ENCODE data around the gene MS4A15. TPM values are rescaled to one million over a fixed set of nuclear protein-coding genes. Genes with fewer than 3 reads are reported as not detected.
"Not testable (repeated sequence)": the region's sequence is repeated elsewhere in the genome, so short reads cannot be mapped to it uniquely, and the experiment has no call there.

Gene MS4A15
- total and polyA plus RNA-seq, 10 donors: not detected

DNA sequence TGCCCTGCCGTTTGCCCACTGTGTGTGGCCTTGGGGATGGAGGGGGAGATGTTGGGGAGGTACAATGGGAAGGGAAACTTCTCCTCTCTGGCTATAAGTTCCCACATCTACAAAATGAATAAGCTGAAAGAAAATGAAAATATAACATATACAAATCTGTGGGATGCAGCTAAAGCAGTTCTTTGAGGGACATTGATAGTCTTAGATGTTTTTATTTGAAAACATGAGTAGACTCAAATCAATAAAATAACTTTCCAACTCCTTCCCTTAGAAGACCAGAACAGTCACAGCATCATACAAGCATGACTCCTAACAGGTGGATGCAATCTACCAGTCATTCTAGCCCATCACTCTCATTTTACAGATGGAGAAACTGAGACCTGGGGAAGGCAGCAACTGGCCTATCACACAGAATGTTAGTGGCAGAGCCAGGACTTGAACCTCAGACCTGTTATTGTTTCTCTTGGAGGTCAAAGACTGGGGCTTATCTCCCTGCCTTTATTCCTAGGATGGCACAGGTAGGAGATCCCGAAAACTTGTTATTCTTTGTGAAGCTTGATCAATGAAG is 60.0 kb downstream of the MS4A15 start:
- peaks cover 0 to 17% (median 15%) of the 10 kb centered on the region in 8 donors for H3K9me3 ChIP-seq
- no peak overlapping the region for H3K4me3 ChIP-seq
- TF ChIP-seq POLR2A (IDR thresholded peaks at IDR 0.05) (no peak), POLR2AphosphoS5 (IDR thresholded peaks at IDR 0.05) (no peak)
- TF ChIP-seq, protein P1, sequence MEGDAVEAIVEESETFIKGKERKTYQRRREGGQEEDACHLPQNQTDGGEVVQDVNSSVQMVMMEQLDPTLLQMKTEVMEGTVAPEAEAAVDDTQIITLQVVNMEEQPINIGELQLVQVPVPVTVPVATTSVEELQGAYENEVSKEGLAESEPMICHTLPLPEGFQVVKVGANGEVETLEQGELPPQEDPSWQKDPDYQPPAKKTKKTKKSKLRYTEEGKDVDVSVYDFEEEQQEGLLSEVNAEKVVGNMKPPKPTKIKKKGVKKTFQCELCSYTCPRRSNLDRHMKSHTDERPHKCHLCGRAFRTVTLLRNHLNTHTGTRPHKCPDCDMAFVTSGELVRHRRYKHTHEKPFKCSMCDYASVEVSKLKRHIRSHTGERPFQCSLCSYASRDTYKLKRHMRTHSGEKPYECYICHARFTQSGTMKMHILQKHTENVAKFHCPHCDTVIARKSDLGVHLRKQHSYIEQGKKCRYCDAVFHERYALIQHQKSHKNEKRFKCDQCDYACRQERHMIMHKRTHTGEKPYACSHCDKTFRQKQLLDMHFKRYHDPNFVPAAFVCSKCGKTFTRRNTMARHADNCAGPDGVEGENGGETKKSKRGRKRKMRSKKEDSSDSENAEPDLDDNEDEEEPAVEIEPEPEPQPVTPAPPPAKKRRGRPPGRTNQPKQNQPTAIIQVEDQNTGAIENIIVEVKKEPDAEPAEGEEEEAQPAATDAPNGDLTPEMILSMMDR (IDR thresholded peaks at IDR 0.05 in 8 of 11, conservative IDR thresholded peaks at IDR 0.05 in 3 of 11): no peak
- H3K27ac ChIP-seq: no peak overlapping the region
- no peak for DNase-seq
- no peaks in the 10 kb centered on the region for H3K36me3 ChIP-seq
- no peaks in the 10 kb centered on the region for H3K27me3 ChIP-seq (replicated peaks in 1 of 7)
- WGBS, 5 donors: 90 to 97% (median 96%) methylated on average over 2 of the region's 2 CpGs
- no peaks in the 10 kb centered on the region for H3K4me1 ChIP-seq
- intact Hi-C loops (cut with DNase I; ENCODE audit: low total_unique reads): no loop called here

DNA sequence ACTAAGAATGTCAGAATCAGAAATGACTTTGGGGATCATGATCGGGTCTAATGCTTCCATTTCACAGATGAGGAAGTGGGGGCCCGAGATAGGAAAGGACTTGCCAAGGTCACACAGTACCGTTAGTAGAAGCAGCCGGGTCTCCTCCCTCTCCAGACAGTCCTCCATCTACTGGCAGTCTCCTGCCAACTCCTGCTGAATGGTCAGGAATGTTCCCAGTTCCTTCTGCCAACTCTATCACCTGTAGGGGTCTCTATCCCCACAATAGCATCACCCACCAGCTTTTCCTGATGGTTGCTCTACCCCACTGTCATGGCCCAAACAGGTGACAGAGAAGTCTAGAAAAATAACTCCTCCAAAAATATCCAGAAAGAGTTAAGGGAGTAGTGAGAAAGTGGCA is 61.4 kb downstream of the MS4A15 start:
- Histone ChIP-seq H3K4me3 (no peak overlapping the region), H3K27ac (no peak overlapping the region), H3K36me3 (no peaks in the 10 kb centered on the region), H3K9me3 (peaks cover 0 to 17% (median 15%) of the 10 kb centered on the region in 8 donors), H3K4me1 (no peaks in the 10 kb centered on the region), H3K27me3 (replicated peaks in 1 of 7) (no peaks in the 10 kb centered on the region)
- intact Hi-C loops (cut with DNase I; ENCODE audit: low total_unique reads): no loop called here
- TF ChIP-seq, protein P1 (IDR thresholded peaks at IDR 0.05 in 8 of 11, conservative IDR thresholded peaks at IDR 0.05 in 3 of 11): no peak
- TF ChIP-seq POLR2AphosphoS5 (IDR thresholded peaks at IDR 0.05) (no peak), POLR2A (IDR thresholded peaks at IDR 0.05) (no peak)
- no peak for DNase-seq
- 73 to 81% (median 77%) methylated on average over 4 of the region's 4 CpGs for WGBS, 5 donors

DNA sequence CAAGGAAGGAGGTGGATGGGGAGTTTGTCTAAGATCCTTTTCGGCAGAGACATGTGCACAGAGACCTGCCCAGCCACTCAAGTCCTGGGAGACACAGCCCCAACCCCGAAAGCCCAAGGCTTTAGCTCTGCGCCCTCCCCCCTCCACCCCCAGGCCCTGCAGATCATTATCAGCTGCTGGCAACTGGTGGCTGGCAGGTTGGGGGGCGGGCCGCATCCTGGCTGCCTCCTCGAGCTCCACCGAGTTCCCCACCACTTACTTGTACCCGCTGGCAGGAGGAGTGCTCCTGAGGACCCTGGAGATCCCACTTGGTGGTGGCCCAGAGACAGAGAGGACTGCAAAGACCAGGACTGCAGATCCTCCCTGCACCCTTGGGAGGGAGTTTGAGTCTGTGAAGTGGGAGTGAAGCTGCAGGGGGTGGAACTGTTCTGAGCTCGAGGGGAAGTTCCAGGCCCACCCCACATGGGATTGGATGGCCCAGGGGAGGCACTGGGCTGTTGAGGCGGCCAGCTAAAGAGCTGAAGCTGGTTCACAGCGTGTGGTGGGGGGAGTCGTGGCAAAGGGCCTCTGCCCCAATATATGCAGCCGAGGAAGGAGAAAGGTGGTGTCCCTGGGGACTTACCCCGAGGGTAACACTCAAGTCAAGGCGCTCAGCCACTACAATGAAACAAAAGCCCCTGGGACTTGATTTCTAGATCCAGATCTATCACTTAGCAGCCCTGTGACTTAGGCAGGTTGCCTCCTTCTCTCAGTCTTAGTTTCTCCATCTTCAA is 65.3 kb downstream of the MS4A15 start:
- no peaks in the 10 kb centered on the region for H3K4me1 ChIP-seq
- intact Hi-C loops (cut with DNase I; ENCODE audit: low total_unique reads): no loop called here
- no peak for DNase-seq
- WGBS, 5 donors: 40 to 53% (median 47%) methylated on average over 14 to 15 of the region's 15 CpGs
- no peak overlapping the region for H3K4me3 ChIP-seq
- H3K9me3 ChIP-seq: peaks cover 0 to 8% (median 6%) of the 10 kb centered on the region in 8 donors
- H3K36me3 ChIP-seq: no peaks in the 10 kb centered on the region
- H3K27ac ChIP-seq: no peak overlapping the region
- TF ChIP-seq POLR2AphosphoS5 (IDR thresholded peaks at IDR 0.05) (no peak), POLR2A (IDR thresholded peaks at IDR 0.05) (no peak)
- TF ChIP-seq, protein P1 (IDR thresholded peaks at IDR 0.05 in 8 of 11, conservative IDR thresholded peaks at IDR 0.05 in 3 of 11): no peak
- no peaks in the 10 kb centered on the region for H3K27me3 ChIP-seq (replicated peaks in 1 of 7)

GRCh38 chr11:60823745-60824306 is 67.2 kb downstream of the MS4A15 start:
- intact Hi-C loops (cut with DNase I; ENCODE audit: low total_unique reads); H3K27me3 ChIP-seq (replicated peaks in 1 of 7); H3K27ac ChIP-seq; H3K4me1 ChIP-seq; H3K9me3 ChIP-seq; H3K4me3 ChIP-seq; DNase-seq; H3K36me3 ChIP-seq: not testable (repeated sequence)
- whole genome bisulfite sequencing, 5 donors: 90 to 96% (median 93%) methylated on average over 5 of the region's 5 CpGs
